SK-N-MC (cell line): ENCODE results near the gene PLA2G4F.

Source experiments
- DNase-seq: peaks from one replicate; pipeline ENCODE4 v3.0.0-alpha.2; 2011; ENCODE audit warnings: low read depth, low spot score
- H3K27ac ChIP-seq: fragments of 200-600 bp; sonication (generic); 2 replicates; pipeline ENCODE4 v1.5.1; 2016; ENCODE audit warnings: mixed run types
- H3K36me3 ChIP-seq: fragments of 200-600 bp; sonication (generic); 2 replicates; pipeline ENCODE4 v1.6.1; 2017; ENCODE audit warnings: antibody characterized with exemption, low read length, mixed read lengths; ENCODE audit not compliant: insufficient read depth
- H3K4me3 ChIP-seq: fragments of 200-600 bp; sonication (generic); 2 replicates; pipeline ENCODE4 v1.5.1; 2016
- H3K9ac ChIP-seq: fragments of 200-600 bp; sonication (generic); 2 replicates; pipeline ENCODE4 v1.8.0; 2017; ENCODE audit warnings: mixed run types, mixed read lengths; ENCODE audit not compliant: insufficient read length
- H3K9me3 ChIP-seq: fragments of 200-600 bp; sonication (generic); 2 replicates; pipeline ENCODE4 v1.6.1; 2017; ENCODE audit warnings: low read depth, mild to moderate bottlenecking, antibody characterized with exemption, low read length, moderate library complexity, mixed read lengths
- EZH2 ChIP-seq: fragments of 200-600 bp; sonication (generic); IDR thresholded peaks from one replicate; pipeline ENCODE4 v1.6.1; 2017; ENCODE audit warnings: antibody characterized with exemption
- FOXP2 ChIP-seq: optimal IDR thresholded peaks from 2 replicates; pipeline ENCODE3; 2011; ENCODE audit warnings: mild to moderate bottlenecking, moderate library complexity; ENCODE audit not compliant: insufficient read depth; ENCODE audit errors: extremely low read length, control extremely low read depth
- POLR2AphosphoS5 ChIP-seq: IDR thresholded peaks from 2 replicates; pipeline ENCODE4 v1.6.1; 2012; ENCODE audit warnings: mild to moderate bottlenecking, low read depth, low read length, borderline replicate concordance

PLA2G4F gene, protein sequence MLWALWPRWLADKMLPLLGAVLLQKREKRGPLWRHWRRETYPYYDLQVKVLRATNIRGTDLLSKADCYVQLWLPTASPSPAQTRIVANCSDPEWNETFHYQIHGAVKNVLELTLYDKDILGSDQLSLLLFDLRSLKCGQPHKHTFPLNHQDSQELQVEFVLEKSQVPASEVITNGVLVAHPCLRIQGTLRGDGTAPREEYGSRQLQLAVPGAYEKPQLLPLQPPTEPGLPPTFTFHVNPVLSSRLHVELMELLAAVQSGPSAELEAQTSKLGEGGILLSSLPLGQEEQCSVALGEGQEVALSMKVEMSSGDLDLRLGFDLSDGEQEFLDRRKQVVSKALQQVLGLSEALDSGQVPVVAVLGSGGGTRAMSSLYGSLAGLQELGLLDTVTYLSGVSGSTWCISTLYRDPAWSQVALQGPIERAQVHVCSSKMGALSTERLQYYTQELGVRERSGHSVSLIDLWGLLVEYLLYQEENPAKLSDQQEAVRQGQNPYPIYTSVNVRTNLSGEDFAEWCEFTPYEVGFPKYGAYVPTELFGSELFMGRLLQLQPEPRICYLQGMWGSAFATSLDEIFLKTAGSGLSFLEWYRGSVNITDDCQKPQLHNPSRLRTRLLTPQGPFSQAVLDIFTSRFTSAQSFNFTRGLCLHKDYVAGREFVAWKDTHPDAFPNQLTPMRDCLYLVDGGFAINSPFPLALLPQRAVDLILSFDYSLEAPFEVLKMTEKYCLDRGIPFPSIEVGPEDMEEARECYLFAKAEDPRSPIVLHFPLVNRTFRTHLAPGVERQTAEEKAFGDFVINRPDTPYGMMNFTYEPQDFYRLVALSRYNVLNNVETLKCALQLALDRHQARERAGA

GRCh38 chr15:42156243-42156922, at the start of gene PLA2G4F:
TSS of gene PLA2G4F (minus strand) at chr15:42156636. CDS start at chr15:42156549, 87 bp downstream.
- Histone ChIP-seq H3K36me3 (peaks cover 17% of the 10 kb centered on the region; the same call in 1 of the 2 replicates), H3K9ac (no peak within 1 kb of the TSS), H3K4me3 (no peak within 1 kb of the TSS), H3K27ac (no peak within 1 kb of the TSS), H3K9me3 (no peaks in the 10 kb centered on the region)
- TF ChIP-seq FOXP2 (no peak), POLR2AphosphoS5 (no peak), EZH2 (no peak)
- DNase-seq: no peak

- no peak for DNase-seq
- H3K9ac ChIP-seq: no peak overlapping the region
- no peak overlapping the region for H3K27ac ChIP-seq
- no peaks in the 10 kb centered on the region for H3K9me3 ChIP-seq
- peaks cover 7% of the 10 kb centered on the region for H3K36me3 ChIP-seq
- TF ChIP-seq FOXP2 (no peak), EZH2 (no peak), POLR2AphosphoS5 (no peak)
- no peak overlapping the region for H3K4me3 ChIP-seq
Measured at GRCh38 chr15:42203891-42204290, 47.5 kb upstream of the PLA2G4F start.

DNA sequence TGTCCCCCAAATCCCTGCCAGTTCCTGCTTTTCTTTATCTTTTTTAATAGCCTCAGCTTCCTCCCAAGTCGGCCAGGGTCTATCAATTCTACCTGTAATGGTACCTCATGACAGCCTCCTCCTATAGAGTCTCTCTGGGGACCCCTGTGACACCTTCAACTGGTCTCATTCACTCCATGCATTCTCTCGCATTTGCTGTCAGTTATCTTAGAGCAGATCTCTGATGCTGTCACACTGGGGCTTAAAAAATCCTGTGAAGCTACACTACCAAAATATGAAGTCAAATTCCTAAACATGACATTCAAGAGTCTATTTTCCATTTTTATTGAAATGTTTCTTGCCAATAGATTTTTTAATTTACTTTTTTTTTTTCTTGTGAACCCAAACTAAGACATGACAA, 46.2 kb upstream of the PLA2G4F start:
- Histone ChIP-seq H3K9ac (no peak overlapping the region), H3K27ac (no peak overlapping the region), H3K9me3 (no peaks in the 10 kb centered on the region), H3K4me3 (no peak overlapping the region), H3K36me3 (peaks cover 11% of the 10 kb centered on the region; the same call in 1 of the 2 replicates)
- TF ChIP-seq POLR2AphosphoS5: no peak
- TF ChIP-seq EZH2: no peak
- no peak for TF ChIP-seq FOXP2
- no peak for DNase-seq

- H3K27ac ChIP-seq: no peak overlapping the region
- H3K9ac ChIP-seq: no peak overlapping the region
- peaks cover 16% of the 10 kb centered on the region; the same call in 1 of the 2 replicates for H3K36me3 ChIP-seq
- H3K4me3 ChIP-seq: no peak overlapping the region
- no peak for TF ChIP-seq POLR2AphosphoS5
- no peaks in the 10 kb centered on the region for H3K9me3 ChIP-seq
- no peak for DNase-seq
Measured at GRCh38 chr15:42201801-42202200, 45.4 kb upstream of the PLA2G4F start.

DNA sequence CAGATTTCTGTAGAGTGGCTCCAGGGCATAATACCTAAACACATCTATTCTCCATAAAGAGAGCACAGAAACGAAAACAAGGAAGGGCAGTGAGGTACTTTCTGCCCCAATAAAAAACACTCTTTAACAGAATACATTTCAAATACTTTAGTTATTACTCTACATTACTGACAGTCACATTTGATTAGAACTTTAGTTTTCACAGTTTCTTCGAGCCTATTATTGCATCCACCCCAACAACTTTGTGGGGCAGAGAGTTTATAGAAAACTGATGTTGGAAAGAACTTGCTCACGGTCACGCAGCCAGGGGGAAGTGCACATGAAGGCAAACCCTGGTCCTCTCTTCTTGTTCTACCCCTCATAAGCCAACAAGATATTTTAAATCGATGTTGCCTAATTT, 42.7 kb upstream of the PLA2G4F start:
- Histone ChIP-seq H3K36me3 (peaks cover 16% of the 10 kb centered on the region; the same call in 1 of the 2 replicates), H3K9ac (peak overlapping the region; percentile 29), H3K27ac (peak overlapping the region; percentile 54; the same call in 1 of the 2 replicates), H3K4me3 (no peak overlapping the region), H3K9me3 (no peaks in the 10 kb centered on the region)
- no peak for DNase-seq
- TF ChIP-seq EZH2 (no peak), FOXP2 (no peak), POLR2AphosphoS5 (no peak)

DNA sequence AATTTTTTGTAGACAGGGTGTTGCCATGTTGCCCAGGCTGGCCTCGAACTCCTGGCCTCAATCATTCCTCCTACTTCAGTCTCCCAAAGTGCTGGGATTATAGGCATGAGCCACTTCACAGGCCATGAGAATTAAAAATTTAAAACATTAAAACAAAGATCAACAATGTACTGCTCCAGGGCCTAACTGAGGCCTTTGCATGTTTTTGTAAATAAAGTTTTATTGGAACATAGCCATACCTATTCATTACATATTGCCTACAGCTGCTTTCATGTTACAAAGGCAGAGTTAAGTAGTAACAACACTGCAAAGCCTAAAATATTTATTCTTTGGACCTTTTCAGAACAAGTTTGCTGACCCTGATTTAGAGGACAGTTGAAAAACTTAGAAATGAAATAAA, 42.1 kb upstream of the PLA2G4F start:
- DNase-seq: no peak
- TF ChIP-seq EZH2: no peak
- TF ChIP-seq FOXP2: no peak
- TF ChIP-seq POLR2AphosphoS5: no peak
- H3K36me3 ChIP-seq: peaks cover 16% of the 10 kb centered on the region; the same call in 1 of the 2 replicates
- no peak overlapping the region for H3K4me3 ChIP-seq
- no peak overlapping the region for H3K27ac ChIP-seq
- no peaks in the 10 kb centered on the region for H3K9me3 ChIP-seq
- no peak overlapping the region for H3K9ac ChIP-seq

- DNase-seq: no peak
- Histone ChIP-seq H3K9ac (no peak overlapping the region), H3K4me3 (no peak overlapping the region), H3K9me3 (no peaks in the 10 kb centered on the region), H3K27ac (no peak overlapping the region), H3K36me3 (peaks cover 32% of the 10 kb centered on the region; the same call in 1 of the 2 replicates)
- no peak for TF ChIP-seq POLR2AphosphoS5
- TF ChIP-seq FOXP2: no peak
- no peak for TF ChIP-seq EZH2
Measured at GRCh38 chr15:42194513-42194912, 38.1 kb upstream of the PLA2G4F start.

DNA sequence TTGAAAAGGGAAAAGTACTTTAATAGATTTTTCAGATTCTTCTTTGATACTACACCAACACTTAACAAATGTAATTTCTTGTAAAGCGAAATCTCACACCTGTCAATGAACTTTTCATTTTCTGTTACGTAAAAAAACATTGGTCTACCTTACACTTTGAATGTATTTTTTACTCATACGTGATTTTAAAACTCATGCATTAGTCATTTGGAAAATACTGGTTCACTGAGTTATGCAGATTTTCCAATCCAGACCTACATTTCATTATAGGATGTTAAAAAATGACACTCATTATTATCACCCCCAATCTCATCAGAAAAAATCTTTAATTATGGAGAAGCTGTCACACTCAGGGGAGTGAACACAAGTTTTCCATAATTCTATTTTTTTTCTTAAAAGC, 36.9 kb upstream of the PLA2G4F start:
- Histone ChIP-seq H3K9ac (no peak overlapping the region), H3K36me3 (peaks cover 28% of the 10 kb centered on the region; the same call in 1 of the 2 replicates), H3K9me3 (no peaks in the 10 kb centered on the region), H3K4me3 (no peak overlapping the region), H3K27ac (no peak overlapping the region)
- DNase-seq: no peak
- TF ChIP-seq FOXP2: no peak
- no peak for TF ChIP-seq POLR2AphosphoS5
- no peak for TF ChIP-seq EZH2
